HepG2 (cell line): ENCODE measurements around the gene DIPK1C. TPM values are rescaled to one million over a fixed set of nuclear protein-coding genes. Genes with fewer than 3 reads are reported as not detected.

ENCODE experiments used
- ATAC-seq: fragments of 200-7000 bp; cut with Tn5 transposase; 3 replicates; pipeline ENCODE4 v1.9.1; 2020; ENCODE audit warnings: mild to moderate bottlenecking, moderate library complexity
- BruUV-seq: library from RNA; stranded (reverse); fragments of 400-500 nt; replicated peaks from 2 replicates; lab custom pipeline; 2021; lab: Mats Ljungman, UMichigan
- CTCF ChIA-PET: fragments of 300-600 bp; formaldehyde crosslinking; extraction: SDS; loops from one replicate; lab custom pipeline; 2021; ENCODE audit warnings: low total read pairs, inconsistent platforms, low intra/inter-chr PET ratio; lab: Yijun Ruan, JAX
- POLR2A ChIA-PET: fragments of 350-600 bp; sonication (Branson Sonifier 250); formaldehyde crosslinking; loops from one replicate; lab custom pipeline; 2020; ENCODE audit warnings: antibody characterized with exemption, inconsistent platforms; lab: Yijun Ruan, JAX
- DNase-seq: peaks from one replicate; pipeline ENCODE4 v3.0.0-alpha.2; 2015; ENCODE audit warnings: low spot score
- FAIRE-seq: peaks from 3 replicates; lab custom pipeline; 2011; peaks lifted over from hg19 to GRCh38; lab: Jason Lieb, UNC
- H2AFZ ChIP-seq: one replicate; pipeline ENCODE4 v1.6.1; 2011; ENCODE audit warnings: low read length, inconsistent platforms
- H3K27ac ChIP-seq: fragments of 300-600 bp; 3 replicates; pipeline ENCODE4 v1.8.0; 2011; ENCODE audit warnings: mixed run types, mild to moderate bottlenecking, mixed read lengths, low read length, inconsistent platforms; ENCODE audit not compliant: insufficient read depth; ENCODE audit errors: extremely low read length
- H3K27me3 ChIP-seq, 2 experiments: fragments of 200-600 bp in 1 of 2; 2 replicates in 1 of 2; 3 replicates in 1 of 2; pipeline versions ENCODE4 v1.6.0 to v1.8.0; 2011; ENCODE audit warnings: low read length in 2 of 2, mild to moderate bottlenecking in 2 of 2, moderate library complexity in 2 of 2, inconsistent platforms in 1 of 2; ENCODE audit not compliant: insufficient read depth in 2 of 2, control insufficient read depth in 1 of 2
- H3K36me3 ChIP-seq, 2 experiments: fragments of 200-600 bp in 1 of 2; replicated peaks in 1 of 2; 2 replicates in 1 of 2; 3 replicates in 1 of 2; pipeline versions ENCODE4 v1.5.1 to v1.8.0; 2011; ENCODE audit warnings: low read length in 2 of 2, inconsistent platforms in 1 of 2; ENCODE audit not compliant: insufficient read depth in 2 of 2, control insufficient read depth in 1 of 2
- H3K4me1 ChIP-seq: 2 replicates; pipeline ENCODE4 v1.5.1; 2012; ENCODE audit warnings: low read length, inconsistent platforms; ENCODE audit not compliant: insufficient read depth
- H3K4me2 ChIP-seq: 2 replicates; pipeline ENCODE4 v1.6.0; 2011; ENCODE audit warnings: low read depth, low read length, inconsistent platforms
- H3K4me3 ChIP-seq, 3 experiments: fragments of 200-600 bp in 1 of 3; sonication (generic), shearing (Covaris generic) in 1 of 3; replicated peaks in 1 of 3; 2 replicates each; pipeline ENCODE4 v1.5.1; 2011 to 2016; ENCODE audit warnings: low read length in 3 of 3, inconsistent platforms in 2 of 3, low read depth in 2 of 3, mild to moderate bottlenecking in 2 of 3, control low read depth in 1 of 3, mixed read lengths in 1 of 3; ENCODE audit not compliant: insufficient read depth in 1 of 3
- H3K79me2 ChIP-seq: one replicate; pipeline ENCODE4 v1.6.1; 2011; ENCODE audit warnings: low read length, inconsistent platforms; ENCODE audit not compliant: insufficient read depth
- H3K9ac ChIP-seq: 2 replicates; pipeline ENCODE4 v1.6.0; 2011; ENCODE audit warnings: mild to moderate bottlenecking, low read depth, low read length, inconsistent platforms; ENCODE audit not compliant: insufficient read depth
- H3K9me3 ChIP-seq: 2 replicates; pipeline ENCODE4 v1.5.1; 2012; ENCODE audit warnings: mild to moderate bottlenecking, low read length
- H4K20me1 ChIP-seq: 2 replicates; pipeline ENCODE4 v1.6.0; 2011; ENCODE audit warnings: inconsistent platforms, mild to moderate bottlenecking, low read length, moderate library complexity; ENCODE audit not compliant: insufficient read depth
- ATF5 ChIP-seq: sonication (generic); formaldehyde crosslinking; IDR thresholded peaks from 2 replicates; pipeline ENCODE4 v1.4.0; 2020; ENCODE audit warnings: mild to moderate bottlenecking, low read depth, missing genetic modification reagents
- E2F5 ChIP-seq: sonication (generic); formaldehyde crosslinking; conservative IDR thresholded peaks from 2 replicates; pipeline ENCODE4 v1.4.0; 2020; ENCODE audit warnings: missing genetic modification reagents
- REPIN1 ChIP-seq: sonication (generic); formaldehyde crosslinking; IDR thresholded peaks from 2 replicates; pipeline ENCODE4 v1.8.0; 2022; ENCODE audit warnings: missing genetic modification reagents, low read depth, mild to moderate bottlenecking, borderline replicate concordance
- STAT6 ChIP-seq: sonication (generic); formaldehyde crosslinking; IDR thresholded peaks from 2 replicates; pipeline ENCODE4 v1.4.0; 2020; ENCODE audit warnings: missing genetic modification reagents, mild to moderate bottlenecking, borderline replicate concordance
- SYNCRIP ChIP-seq: fragments of 200-400 bp; formaldehyde crosslinking; IDR thresholded peaks from 2 replicates; pipeline ENCODE4 v1.6.1; 2018; ENCODE audit warnings: mild to moderate bottlenecking, low read depth, low read length; ENCODE audit not compliant: insufficient read depth
- ZBTB33 ChIP-seq: sonication (generic); formaldehyde crosslinking; IDR thresholded peaks from 2 replicates; pipeline ENCODE4 v1.4.0; 2020; ENCODE audit warnings: missing genetic modification reagents
- ZBTB4 ChIP-seq: sonication (generic); formaldehyde crosslinking; IDR thresholded peaks from 2 replicates; pipeline ENCODE4 v1.4.0; 2020; ENCODE audit warnings: missing genetic modification reagents, mild to moderate bottlenecking, borderline replicate concordance
- ZNF382 ChIP-seq: sonication (generic); formaldehyde crosslinking; IDR thresholded peaks from 2 replicates; pipeline ENCODE4 v1.5.0; 2020; ENCODE audit warnings: missing genetic modification reagents, mild to moderate bottlenecking, borderline replicate concordance
- ZSCAN12 ChIP-seq: sonication (generic); formaldehyde crosslinking; IDR thresholded peaks from 2 replicates; pipeline ENCODE4 v1.9.0; 2021; ENCODE audit warnings: mild to moderate bottlenecking, missing genetic modification reagents
- WGBS: methylation state at CpG from one replicate; pipeline ENCODE4 v1.1.6; 2017; ENCODE audit warnings: low lambda C conversion rate; 5-methylcytosine and 5-hydroxymethylcytosine counted together
- in situ Hi-C: cut with HindIII; loops from 2 replicates; pipeline ENCODE4 v1.10.0; 2017; ENCODE audit warnings: low pct_unique_long_range_greater_than_20kb; ENCODE audit not compliant: extremely low pct_ligation_motif_present
- intact Hi-C: fragments of 100-400 bp; cut with micrococcal nuclease; formaldehyde crosslinking; loops from one replicate; pipeline ENCODE4 v1.10.0; 2022; ENCODE audit not compliant: unreplicated experiment
- polyA plus RNA-seq, 8 experiments: library from polyadenylated mRNA; depleted of rRNA in 3 of 8; stranded (reverse) in 7 of 8; unstranded in 1 of 8; fragments of >200 nt; fragmentation: Illumina TruSeq in 4 of 8; extraction: Trizol in 4 of 8; gene quantifications; 2 replicates each; pipeline versions ENCODE4 v1.2.1 to v1.2.3, GENCODE V29; 2011 to 2016; ENCODE audit warnings: low read depth in 4 of 8, missing spikeins in 1 of 8, mixed read lengths in 1 of 8; ENCODE audit not compliant: insufficient read depth in 1 of 8
- total RNA-seq, 5 experiments: library from RNA; depleted of rRNA; stranded (reverse); fragments of >200 nt; fragmentation: Illumina TruSeq; extraction: Trizol; gene quantifications; 2 replicates each; pipeline ENCODE4 v1.2.3, GENCODE V29; 2016; ENCODE audit warnings: low read depth in 1 of 5

The DIPK1C gene
- total and polyA plus RNA-seq, 2 of the 13 experiments (the other 11 are each of a cell fraction or from before 2014, with no cell fraction given): 1.8 TPM; not detected in 1

GRCh38 chr18:74447404-74448152 is 9.5 kb downstream of the DIPK1C start:
- no peaks in the 10 kb centered on the region for H3K9me3 ChIP-seq
- no peaks in the 10 kb centered on the region for H4K20me1 ChIP-seq
- no peak overlapping the region for H3K9ac ChIP-seq
- no peak for FAIRE-seq
- DNase-seq: no peak
- H3K4me2 ChIP-seq: no peak overlapping the region
- ChIA-PET CTCF (no interaction called here), POLR2A (no interaction called here)
- H3K79me2 ChIP-seq: no peaks in the 10 kb centered on the region
- peak; percentile 12; the same call in 1 of the 3 replicates for ATAC-seq
- no peaks in the 10 kb centered on the region for H3K36me3 ChIP-seq
- no TSS peak for BruUV-seq
- peaks cover 5 to 74% of the 10 kb centered on the region in 2 experiments; a peak in 4 of 5 replicates for H3K27me3 ChIP-seq
- WGBS: 41% methylated on average over 6 of the region's 16 CpGs
- peaks cover 10% of the 10 kb centered on the region for H3K4me1 ChIP-seq
- H3K4me3 ChIP-seq: no peak overlapping the region
- intact Hi-C loops: no loop called here
- H2AFZ ChIP-seq: no peak overlapping the region
- in situ Hi-C loops: no loop called here
- no peak for TF ChIP-seq ATF5 (CRISPR knock-in tag)
- TF ChIP-seq ZBTB33 (CRISPR knock-in tag): no peak
- TF ChIP-seq ZSCAN12 (CRISPR knock-in tag): no peak
- TF ChIP-seq SYNCRIP: no peak
- no peak for TF ChIP-seq REPIN1 (CRISPR knock-in tag)
- no peak for TF ChIP-seq ZNF382 (CRISPR knock-in tag)
- no peak for TF ChIP-seq E2F5 (CRISPR knock-in tag)
- no peak for TF ChIP-seq ZBTB4 (CRISPR knock-in tag)
- TF ChIP-seq STAT6 (CRISPR knock-in tag): no peak
- no peak overlapping the region for H3K27ac ChIP-seq
